GM13976 (cell line): ENCODE measurements around the gene RAPGEF1.

Experiments
- DNase-seq: peaks from one replicate; pipeline ENCODE4 v3.0.0; 2012; ENCODE audit warnings: low spot score
- CTCF ChIP-seq: IDR thresholded peaks from 2 replicates; pipeline ENCODE4 v1.5.1; 2012; ENCODE audit warnings: borderline replicate concordance, mild to moderate bottlenecking; ENCODE audit not compliant: insufficient read depth; ENCODE audit errors: extremely low read depth, missing control alignments, control extremely low read depth
- in situ Hi-C: fragments of 300-500 bp; cut with MboI; formaldehyde crosslinking; loops from one replicate; pipeline ENCODE4 v1.12.0; 2022; ENCODE audit warnings: low sequenced_read_pairs, mixed read lengths, inconsistent platforms; ENCODE audit not compliant: unreplicated experiment

The RAPGEF1 gene

GRCh38 chr9:131736431-131736830 lies 3.4 kb downstream of the RAPGEF1 start:
- in situ Hi-C loops = loop anchor here (10.0 kb wide), 1 partner anchor 62 kb away; no protein-coding TSS in a partner anchor
- no peak for DNase-seq
- TF ChIP-seq CTCF = no peak

- in situ Hi-C loops = loop anchor here (10.0 kb wide), 1 partner anchor 61 kb away; no protein-coding TSS in a partner anchor
- DNase-seq = no peak
- TF ChIP-seq CTCF = no peak
These were observed 4.4 kb downstream of the RAPGEF1 start for GRCh38 chr9:131735238-131736128.

GRCh38 chr9:131734781-131735180 lies 5.1 kb downstream of the RAPGEF1 start:
- DNase-seq = no peak
- in situ Hi-C loops = loop anchor here (10.0 kb wide), 1 partner anchor 60 kb away; no protein-coding TSS in a partner anchor
- no peak for TF ChIP-seq CTCF

GRCh38 chr9:131734165-131734610 lies 5.7 kb downstream of the RAPGEF1 start:
- DNase-seq = no peak
- in situ Hi-C loops = loop anchor here (10.0 kb wide), 1 partner anchor 59 kb away; no protein-coding TSS in a partner anchor
- no peak for TF ChIP-seq CTCF

GRCh38 chr9:131733541-131734061 lies 6.3 kb downstream of the RAPGEF1 start:
- no peak for TF ChIP-seq CTCF
- in situ Hi-C loops = loop anchor here (10.0 kb wide), 1 partner anchor 59 kb away; no protein-coding TSS in a partner anchor

GRCh38 chr9:131732636-131733289 lies 7.1 kb downstream of the RAPGEF1 start:
- TF ChIP-seq CTCF = no peak
- in situ Hi-C loops = loop anchor here (10.0 kb wide), 1 partner anchor 58 kb away; no protein-coding TSS in a partner anchor
- peak; percentile 67 for DNase-seq

More at GRCh38 chr9:131733541-131734061, 6.3 kb downstream of the RAPGEF1 start:
- DNase-seq = no peak
